A549 (cell line): ENCODE data around the gene AFF2.

Source experiments
- CEBPB ChIP-seq, 2 experiments: fragments of >200 bp in 1 of 2; sonication (Bioruptor Twin) in 1 of 2; formaldehyde crosslinking in 1 of 2; IDR thresholded peaks; 2 replicates each; pipeline ENCODE4 v1.6.1; 2012 to 2016
- CTCF ChIP-seq: fragments of >200 bp; sonication (Bioruptor Twin); formaldehyde crosslinking; IDR thresholded peaks from 3 replicates; pipeline ENCODE4 v1.5.1; 2016
- E2F6 ChIP-seq: IDR thresholded peaks from 2 replicates; pipeline ENCODE4 v1.6.1; 2012; ENCODE audit warnings: low read depth, borderline replicate concordance
- EHMT2 ChIP-seq: fragments of 200-600 bp; sonication (generic); IDR thresholded peaks from 2 replicates; pipeline ENCODE4 v1.6.1; 2016; ENCODE audit warnings: antibody characterized with exemption, low read depth, mild to moderate bottlenecking, moderate library complexity
- EP300 ChIP-seq, 2 experiments: fragments of >200 bp; sonication (Bioruptor Twin); formaldehyde crosslinking; IDR thresholded peaks; 2 replicates in 1 of 2; 3 replicates in 1 of 2; pipeline ENCODE4 v1.6.1; 2016 to 2017
- GATA3 ChIP-seq: IDR thresholded peaks from 2 replicates; pipeline ENCODE4 v1.6.1; 2012; ENCODE audit warnings: borderline replicate concordance
- POLR2A ChIP-seq: IDR thresholded peaks from 2 replicates; pipeline ENCODE4 v1.6.1; 2012; ENCODE audit warnings: mild to moderate bottlenecking, low read length
- RAD21 ChIP-seq, 2 experiments: fragments of >200 bp in 1 of 2; sonication (Bioruptor Twin) in 1 of 2; formaldehyde crosslinking in 1 of 2; IDR thresholded peaks in 1 of 2; conservative IDR thresholded peaks in 1 of 2; 2 replicates in 1 of 2; 3 replicates in 1 of 2; pipeline ENCODE4 v1.6.1; 2012 to 2018; ENCODE audit warnings: inconsistent platforms in 1 of 2
- REST ChIP-seq: fragments of 200-600 bp; sonication (generic); IDR thresholded peaks from 2 replicates; pipeline ENCODE4 v1.6.1; 2016; ENCODE audit warnings: antibody characterized with exemption, mild to moderate bottlenecking, moderate library complexity
- RFX5 ChIP-seq: fragments of 450-650 bp; IDR thresholded peaks from 2 replicates; pipeline ENCODE4 v1.7.1; 2014; ENCODE audit warnings: antibody characterized with exemption, mild to moderate bottlenecking, moderate library complexity

GRCh38 chrX:148600581-148600980, 100.2 kb downstream of the AFF2 start:
- TF ChIP-seq EHMT2, result no peak
- no peak for TF ChIP-seq CTCF
- no peak for TF ChIP-seq POLR2A
- no peak for TF ChIP-seq REST
- no peak for TF ChIP-seq RAD21 (conservative IDR thresholded peaks at IDR 0.05 in 1 of 2, IDR thresholded peaks at IDR 0.05 in 1 of 2)
- TF ChIP-seq RFX5, result no peak
- no peak for TF ChIP-seq E2F6
- no peak for TF ChIP-seq EP300 (IDR thresholded peaks at IDR 0.05)
- no peak for TF ChIP-seq CEBPB (IDR thresholded peaks at IDR 0.05)
- no peak for TF ChIP-seq GATA3
